Endothelial cell (in vitro differentiated cells): ENCODE results near the gene CLCN2. TPM values are rescaled to one million over a fixed set of nuclear protein-coding genes. Genes with fewer than 3 reads are reported as not detected.

Experiments used
- DNase-seq: peaks from one replicate; pipeline ENCODE4 v3.0.0; 2021; ENCODE audit warnings: low spot score
- H3K27ac Mint-ChIP-seq: one replicate; pipeline ENCODE4 v1.8.0; 2021; ENCODE audit warnings: mixed read lengths, inconsistent platforms; ENCODE audit not compliant: unreplicated experiment
- H3K27me3 Mint-ChIP-seq: one replicate; pipeline ENCODE4 v1.8.0; 2021; ENCODE audit warnings: mild to moderate bottlenecking, moderate library complexity, mixed read lengths, inconsistent platforms; ENCODE audit not compliant: unreplicated experiment
- H3K36me3 Mint-ChIP-seq: one replicate; pipeline ENCODE4 v1.8.0; 2021; ENCODE audit warnings: mild to moderate bottlenecking, low read depth, mixed read lengths, inconsistent platforms; ENCODE audit not compliant: unreplicated experiment
- H3K4me1 Mint-ChIP-seq: one replicate; pipeline ENCODE4 v1.8.0; 2021; ENCODE audit warnings: mild to moderate bottlenecking, mixed read lengths, inconsistent platforms; ENCODE audit not compliant: unreplicated experiment
- H3K4me3 Mint-ChIP-seq: one replicate; pipeline ENCODE4 v1.8.0; 2021; ENCODE audit warnings: mild to moderate bottlenecking, mixed read lengths, inconsistent platforms; ENCODE audit not compliant: unreplicated experiment
- H3K9me3 Mint-ChIP-seq: one replicate; pipeline ENCODE4 v1.8.0; 2021; ENCODE audit warnings: mixed read lengths, inconsistent platforms; ENCODE audit not compliant: unreplicated experiment
- CTCF ChIP-seq: fragments of 200-600 bp; sonication (generic); IDR thresholded peaks from one replicate; pipeline ENCODE4 v1.5.0; 2021; ENCODE audit warnings: antibody characterized with exemption; ENCODE audit not compliant: unreplicated experiment
- total RNA-seq: library from RNA; stranded (reverse); fragmentation: NEBNext Ultra II Directional; extraction: Animal tissue kit (Norgen Biotek cat#: 25700); gene quantifications from one replicate; pipeline ENCODE4 v1.2.1, GENCODE V29; 2021; ENCODE audit not compliant: unreplicated experiment

The CLCN2 gene
- total RNA-seq, 1 donor from 2014 or later = 6.3 TPM

- Mint-ChIP-seq H3K27me3 (peaks cover 19% of the 10 kb centered on the region), H3K27ac (no peak overlapping the region), H3K9me3 (no peaks in the 10 kb centered on the region), H3K4me3 (no peak overlapping the region), H3K36me3 (no peaks in the 10 kb centered on the region), H3K4me1 (no peaks in the 10 kb centered on the region)
- no peak for TF ChIP-seq CTCF
- DNase-seq = no peak
Measured at GRCh38 chr3:184388936-184389230, 27.5 kb upstream of the CLCN2 start.

GRCh38 chr3:184388164-184388935, 26.9 kb upstream of the CLCN2 start:
- DNase-seq = no peak

GRCh38 chr3:184387174-184387714, 25.8 kb upstream of the CLCN2 start:
- Mint-ChIP-seq H3K4me1 (no peaks in the 10 kb centered on the region), H3K36me3 (no peaks in the 10 kb centered on the region), H3K27me3 (peaks cover 30% of the 10 kb centered on the region), H3K9me3 (no peaks in the 10 kb centered on the region), H3K4me3 (no peak overlapping the region), H3K27ac (no peak overlapping the region)
- TF ChIP-seq CTCF = no peak
- no peak for DNase-seq

More at GRCh38 chr3:184388164-184388935, 26.9 kb upstream of the CLCN2 start:
- H3K27me3 Mint-ChIP-seq = peaks cover 22% of the 10 kb centered on the region
- no peak overlapping the region for H3K27ac Mint-ChIP-seq
- TF ChIP-seq CTCF = no peak
- peak overlapping the region; percentile 59 for H3K4me3 Mint-ChIP-seq
- H3K36me3 Mint-ChIP-seq = no peaks in the 10 kb centered on the region
- H3K9me3 Mint-ChIP-seq = no peaks in the 10 kb centered on the region
- no peaks in the 10 kb centered on the region for H3K4me1 Mint-ChIP-seq

- Mint-ChIP-seq H3K4me1 (no peaks in the 10 kb centered on the region), H3K9me3 (no peaks in the 10 kb centered on the region), H3K4me3 (no peak overlapping the region), H3K27ac (no peak overlapping the region), H3K36me3 (no peaks in the 10 kb centered on the region), H3K27me3 (peaks cover 31% of the 10 kb centered on the region)
- no peak for TF ChIP-seq CTCF
- no peak for DNase-seq
Measured at GRCh38 chr3:184386047-184386806, 24.8 kb upstream of the CLCN2 start.
